ENCODE measurements around the gene OR5J2. TPM values are rescaled to one million over a fixed set of nuclear protein-coding genes. Genes with fewer than 3 reads are reported as not detected.
"Not testable (repeated sequence)": the region's sequence is repeated elsewhere in the genome, so short reads cannot be mapped to it uniquely, and the experiment has no call there.

The OR5J2 gene
- not detected for total RNA-seq
- long read RNA-seq = 0 reads

DNA sequence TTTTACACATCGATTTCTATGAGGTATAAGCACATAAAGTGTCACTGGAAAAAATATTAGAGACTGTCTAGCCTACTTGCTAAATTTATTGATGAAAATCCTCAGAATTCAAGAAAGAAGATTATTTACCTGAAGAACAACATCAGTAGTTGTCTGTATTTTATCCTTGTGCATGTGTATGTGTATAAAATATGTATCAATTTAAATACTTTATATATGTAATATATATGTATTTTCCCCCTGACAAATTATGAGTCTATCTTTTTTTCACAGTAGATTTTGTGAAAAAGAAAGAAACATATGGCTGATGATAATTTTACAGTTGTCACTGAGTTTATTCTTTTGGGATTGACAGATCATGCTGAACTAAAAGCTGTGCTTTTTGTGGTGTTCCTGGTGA is at the start of gene OR5J2:
Gene OR5J2, plus strand, starts transcription at position 301 of the 400 bp plus-strand sequence. Its CDS starts 0 bp downstream, at position 301.
- no peak for DNase-seq (ENCODE audit: low spot score)

DNA sequence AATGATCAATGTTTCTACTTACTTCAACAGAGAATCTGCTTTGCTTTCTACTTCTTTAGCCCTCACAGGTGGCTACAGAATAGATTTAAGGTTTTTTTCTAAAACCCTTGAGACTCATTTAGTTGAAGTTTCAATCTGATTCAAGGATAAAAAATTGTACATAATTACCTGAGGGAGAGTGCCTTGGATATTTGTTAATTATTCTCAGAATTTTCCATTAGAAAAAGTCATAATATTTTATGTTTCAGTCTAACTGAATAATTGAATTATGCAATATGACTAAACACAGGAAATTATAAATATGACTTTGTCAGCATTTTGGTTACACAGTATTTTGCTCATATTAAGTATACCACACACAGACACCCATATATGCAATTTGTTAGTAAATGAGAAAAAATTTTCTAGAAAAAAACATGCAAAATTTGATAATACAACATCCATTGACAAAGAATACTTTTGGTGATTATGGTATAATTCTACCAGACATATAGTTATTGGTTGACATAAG is 36.2 kb upstream of the OR5J2 start, which contains the start of gene OR8J3:
Gene OR8J3, minus strand, starts transcription at position 51 of the 511 bp plus-strand sequence. CDS start 2,483 bp downstream, outside the sequence.
- DNase-seq (ENCODE audit: low spot score) = no peak

DNA sequence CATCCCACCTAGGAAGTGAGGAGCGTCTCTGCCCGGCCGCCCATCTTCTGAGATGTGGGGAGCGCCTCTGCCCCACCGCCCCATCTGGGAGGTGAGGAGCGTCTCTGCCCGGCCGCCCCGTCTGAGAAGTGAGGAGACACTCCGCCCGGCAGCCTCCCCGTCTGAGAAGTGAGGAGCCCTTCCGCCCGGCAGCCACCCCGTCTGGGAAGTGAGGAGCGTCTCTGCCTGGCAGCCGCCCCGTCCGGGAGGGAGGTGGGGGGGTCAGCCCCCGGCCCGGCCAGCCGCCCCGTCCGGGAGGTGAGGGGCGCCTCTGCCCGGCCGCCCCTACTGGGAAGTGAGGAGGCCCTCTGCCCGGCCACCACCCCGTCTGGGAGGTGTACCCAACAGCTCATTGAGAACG is 32.7 kb upstream of the OR5J2 start:
- DNase-seq (ENCODE audit: low spot score) = not testable (repeated sequence)

DNA sequence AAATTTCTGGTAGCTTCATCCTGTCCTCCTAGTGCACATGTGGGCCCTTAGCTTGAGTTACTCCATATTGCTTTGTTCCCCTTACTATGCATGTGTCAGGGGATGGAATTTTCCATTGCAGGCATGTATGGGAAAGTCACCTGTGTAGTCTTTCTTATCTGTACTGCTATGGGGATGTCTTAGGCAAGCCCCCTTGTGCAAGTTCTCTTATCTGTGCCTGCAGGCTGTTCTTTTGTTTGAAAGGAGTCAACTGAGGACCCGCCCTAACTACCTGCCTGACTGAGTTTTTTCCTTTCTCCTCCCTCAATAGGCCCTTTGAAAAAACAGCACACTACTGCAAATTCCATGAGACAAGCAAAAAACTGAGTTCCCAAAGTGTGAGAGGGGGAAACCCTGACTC is 25.0 kb upstream of the OR5J2 start:
- no peak for DNase-seq (ENCODE audit: low spot score)

DNA sequence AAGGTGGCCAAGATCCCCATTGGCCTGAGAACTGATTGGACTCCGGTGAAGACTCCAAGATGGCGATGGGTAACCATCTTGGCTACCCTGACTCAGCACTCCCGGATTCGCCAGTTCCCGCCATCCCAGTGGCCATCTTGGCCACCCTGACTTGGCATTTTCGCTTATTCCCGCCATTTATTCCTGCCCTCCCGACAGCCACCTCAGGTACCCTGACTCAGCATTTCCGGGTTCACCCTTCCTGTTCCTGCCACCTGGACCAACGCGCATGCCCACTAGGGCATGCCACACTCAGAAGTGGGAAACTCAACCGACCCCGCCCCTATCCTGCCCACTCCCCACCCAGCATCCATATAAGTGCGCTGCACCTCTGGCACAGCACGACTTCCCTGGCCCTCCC is 24.1 kb upstream of the OR5J2 start:
- DNase-seq (ENCODE audit: low spot score) = no peak

DNA sequence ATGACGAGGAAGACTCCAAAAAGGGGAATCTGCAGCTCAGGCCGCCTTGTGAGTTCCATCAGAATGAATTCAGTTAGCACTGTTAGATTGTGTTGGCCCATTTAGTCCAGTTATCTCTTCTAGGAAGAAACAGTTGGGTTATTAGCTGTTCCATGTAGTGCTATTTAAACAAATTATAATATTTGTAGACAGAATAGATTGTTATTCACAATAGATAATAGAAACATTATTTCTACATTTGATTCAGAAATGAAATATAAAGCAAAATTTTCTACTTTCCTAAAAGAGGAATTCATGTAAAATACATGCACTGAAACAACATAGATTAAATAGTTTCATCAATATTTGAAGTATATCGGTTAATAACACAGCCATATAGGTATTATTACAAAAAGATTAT is 16.2 kb upstream of the OR5J2 start, which contains the start of gene OR8K5:
Gene OR8K5, minus strand, starts transcription at position 101 of the 400 bp plus-strand sequence. Its CDS starts 0 bp downstream, at position 101.
- no peak for DNase-seq (ENCODE audit: low spot score)

DNA sequence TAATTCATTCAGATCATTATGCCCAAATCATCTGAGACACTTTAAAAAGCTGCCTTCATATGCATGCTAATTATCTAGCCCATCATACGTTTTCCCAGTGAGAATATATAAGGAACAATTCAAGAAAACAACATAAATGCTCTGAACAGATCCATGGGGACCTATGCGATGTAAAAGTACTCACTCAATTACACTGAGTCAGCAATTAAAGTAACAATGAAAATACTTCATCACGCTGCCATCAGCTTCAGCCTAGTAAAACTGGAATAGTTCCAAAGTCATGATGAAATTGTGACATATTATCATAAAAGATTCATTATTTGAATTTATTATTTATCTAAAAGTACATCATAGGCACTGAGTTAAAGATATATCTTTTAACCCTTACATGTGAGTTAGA is 12.6 kb upstream of the OR5J2 start:
- no peak for DNase-seq (ENCODE audit: low spot score)

DNA sequence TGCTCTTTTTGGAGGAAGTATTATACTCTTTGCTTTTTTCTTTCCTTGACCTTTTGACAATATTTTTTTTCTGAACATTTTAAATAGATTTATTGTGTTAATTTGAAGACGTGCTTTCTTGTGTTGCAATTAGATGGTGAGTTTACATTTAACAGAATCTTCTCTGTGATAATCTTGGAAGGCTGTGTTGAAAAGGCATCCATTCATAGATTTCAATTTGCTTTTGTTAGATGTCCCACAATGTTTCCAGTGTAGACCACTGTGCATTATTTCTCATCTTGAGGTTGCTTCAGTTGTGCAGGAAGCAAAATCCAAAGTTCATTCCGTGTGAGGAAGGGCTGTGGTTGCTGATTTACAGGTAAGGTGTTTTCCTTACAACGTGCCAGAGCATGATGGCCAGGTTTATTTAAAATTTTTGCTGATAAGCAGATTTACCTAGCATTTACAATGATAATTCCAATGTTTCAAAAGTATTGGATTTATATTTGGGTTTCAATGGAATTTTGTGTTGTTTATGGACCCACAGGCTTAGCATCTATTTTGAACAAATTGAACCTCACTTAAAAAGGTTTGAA is 4.1 kb upstream of the OR5J2 start:
- DNase-seq (ENCODE audit: low spot score) = no peak

DNA sequence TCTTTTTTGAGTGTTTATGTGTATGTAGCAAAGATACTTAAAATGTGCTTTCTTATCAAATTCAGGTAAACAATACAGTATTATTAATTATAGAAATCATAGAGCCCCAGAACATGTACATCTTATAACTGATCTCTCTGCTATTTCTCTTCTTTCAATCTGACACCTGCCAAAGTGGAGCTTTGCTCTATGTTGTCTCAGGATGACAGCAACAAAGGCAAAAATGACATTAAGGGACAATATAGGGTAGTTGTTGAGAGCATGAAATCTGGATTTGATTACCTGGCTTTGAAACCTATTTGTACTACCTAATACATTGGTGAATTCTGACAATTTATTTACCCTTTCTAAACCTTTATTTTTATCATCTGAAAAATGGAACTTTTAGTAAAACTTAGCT is 7.0 kb downstream of the OR5J2 start:
- no peak for DNase-seq (ENCODE audit: low spot score)

DNA sequence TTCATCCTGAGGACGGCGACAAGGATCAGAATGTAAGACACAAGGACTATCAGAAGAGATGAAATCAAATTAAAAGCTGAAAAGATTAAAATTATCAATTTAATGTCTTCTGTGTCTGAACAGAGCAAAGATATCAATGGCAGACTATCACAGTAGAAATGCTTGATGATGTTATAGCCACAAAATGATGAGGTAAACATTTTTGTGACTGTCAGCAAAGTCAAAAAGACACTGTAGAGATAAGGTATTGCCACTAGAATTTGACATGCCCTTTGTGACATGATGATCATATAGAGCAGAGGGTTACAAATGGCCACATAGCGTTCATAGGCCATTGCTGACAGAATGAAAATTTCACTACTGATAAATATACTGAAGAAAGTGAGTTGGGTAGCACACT is 12.2 kb downstream of the OR5J2 start:
- DNase-seq (ENCODE audit: low spot score) = no peak

DNA sequence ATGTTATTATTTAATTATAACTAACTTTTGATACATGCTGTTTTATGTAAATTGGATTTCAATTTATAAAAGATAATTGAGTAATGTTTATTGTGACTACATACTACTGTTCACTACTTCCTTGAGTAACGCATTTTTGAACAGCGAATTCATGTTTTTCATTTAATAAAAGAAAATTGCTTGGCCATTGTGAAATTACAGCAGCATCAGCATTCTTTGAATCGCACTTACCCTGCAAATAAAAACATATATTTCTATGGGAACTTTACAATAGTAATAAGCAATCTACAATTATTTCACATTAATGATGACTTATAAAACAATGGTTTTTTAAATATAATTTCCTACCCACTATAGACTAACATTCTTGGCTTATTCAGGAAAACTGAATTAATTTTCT is 20.3 kb downstream of the OR5J2 start:
- no peak for DNase-seq (ENCODE audit: low spot score)

DNA sequence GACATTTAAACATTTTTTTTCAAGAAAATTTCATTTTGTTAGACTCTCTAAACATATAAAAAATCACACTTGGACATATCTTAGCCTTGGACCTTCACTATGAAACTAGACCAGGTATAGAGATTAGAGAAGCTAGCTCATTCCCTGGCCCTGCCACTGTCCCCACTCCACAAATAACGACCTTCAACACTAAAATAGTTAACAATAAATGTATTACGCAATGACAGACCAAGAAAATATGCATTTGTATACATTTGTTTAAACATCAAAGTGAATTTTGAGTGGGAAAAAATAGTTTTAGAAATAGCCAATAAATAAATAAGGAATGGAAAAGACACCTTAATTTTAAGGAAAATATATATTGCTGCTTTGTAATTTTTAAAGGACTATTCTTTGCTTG is 20.9 kb downstream of the OR5J2 start:
- DNase-seq (ENCODE audit: low spot score) = no peak

DNA sequence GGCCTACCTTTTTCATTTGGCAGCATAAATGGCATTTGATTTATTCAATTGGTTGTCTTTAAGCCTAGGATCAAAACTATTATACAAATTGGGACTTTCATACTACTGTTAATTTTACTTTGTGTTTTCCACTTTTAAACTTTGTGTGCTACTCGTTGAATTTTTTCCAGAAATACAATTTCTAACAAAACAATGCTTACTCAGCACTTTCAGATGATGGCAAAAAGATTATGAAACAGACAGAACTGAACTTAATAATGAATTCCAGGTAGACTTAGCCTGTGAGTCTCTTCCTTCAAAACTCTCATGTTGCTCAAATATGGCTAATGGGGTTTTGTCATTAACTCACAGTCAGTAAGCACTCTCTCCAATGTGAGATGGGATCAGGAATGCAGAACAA is 31.4 kb downstream of the OR5J2 start:
- no peak for DNase-seq (ENCODE audit: low spot score)

DNA sequence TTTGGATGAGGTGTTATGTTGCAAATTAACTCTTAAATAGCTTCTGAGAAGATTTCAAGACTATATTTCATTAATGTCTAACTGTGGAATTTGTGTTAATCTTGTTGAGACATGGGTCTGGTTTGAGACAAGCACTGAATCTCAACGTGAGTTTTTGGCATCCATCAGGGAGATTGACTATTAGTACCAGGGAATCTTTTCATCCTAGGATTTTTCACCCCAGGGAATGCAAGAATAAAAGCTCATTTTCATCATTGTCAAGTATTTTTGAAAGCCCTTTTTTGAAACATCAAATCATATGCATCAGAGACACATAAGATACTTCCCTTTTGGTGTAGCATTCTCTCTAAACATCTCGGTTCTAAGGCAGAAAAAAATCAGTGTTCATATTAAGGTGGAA is 38.1 kb downstream of the OR5J2 start:
- DNase-seq (ENCODE audit: low spot score) = no peak

DNA sequence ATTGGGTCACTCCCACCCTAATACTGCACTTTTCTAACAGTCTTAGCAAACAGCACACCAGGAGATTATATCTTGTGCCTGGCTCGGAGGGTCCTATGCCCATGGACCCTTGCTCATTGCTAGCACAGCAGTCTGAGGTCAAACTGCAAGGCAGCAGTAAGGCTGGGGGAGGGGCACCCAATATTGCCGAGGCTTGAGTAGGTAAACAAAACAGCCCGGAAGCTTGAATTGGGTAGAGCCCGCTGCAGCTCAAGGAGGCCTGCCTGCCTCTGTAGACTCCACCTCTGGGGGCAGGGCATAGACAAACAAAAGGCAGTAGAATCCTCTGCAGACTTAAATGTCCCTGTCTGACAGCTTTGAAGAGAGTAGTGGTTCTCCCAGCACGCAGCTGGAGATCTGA is 43.3 kb downstream of the OR5J2 start:
- DNase-seq (ENCODE audit: low spot score) = not testable (repeated sequence)

Other genes with a start within 250 kb of the OR5J2 start
- gene OR5I1, start 240.2 kb upstream of the OR5J2 start, total RNA-seq = not detected
- not detected for gene OR10AG1, start 206.7 kb upstream of the OR5J2 start, total RNA-seq
- not detected for gene OR5F1, start 182.0 kb upstream of the OR5J2 start, total RNA-seq
- gene OR5AS1, start 149.0 kb upstream of the OR5J2 start, total RNA-seq = not detected
- not detected for gene OR8I2, start 83.3 kb upstream of the OR5J2 start, total RNA-seq
- gene OR8H2, start 72.9 kb upstream of the OR5J2 start, total RNA-seq = not detected
- gene OR8H3, start 54.2 kb upstream of the OR5J2 start, total RNA-seq = not detected
- not detected for gene OR8J3, start 36.4 kb upstream of the OR5J2 start, total RNA-seq
- gene OR8K5, start 16.3 kb upstream of the OR5J2 start, total RNA-seq = not detected
- gene OR5T2, start 57.6 kb downstream of the OR5J2 start, total RNA-seq = not detected
- not detected for gene OR5T3, start 75.6 kb downstream of the OR5J2 start, total RNA-seq
- gene OR5T1, start 97.5 kb downstream of the OR5J2 start, total RNA-seq = not detected
- not detected for gene OR8H1, start 115.6 kb downstream of the OR5J2 start, total RNA-seq
- gene OR8K3, start 138.5 kb downstream of the OR5J2 start, total RNA-seq = not detected
- gene OR8K1, start 169.4 kb downstream of the OR5J2 start, total RNA-seq = not detected
- gene OR8J1, start 177.7 kb downstream of the OR5J2 start, total RNA-seq = not detected
- not detected for gene OR8U1, start 199.0 kb downstream of the OR5J2 start, total RNA-seq
- not detected for gene OR5AL1, start 236.1 kb downstream of the OR5J2 start, total RNA-seq